GM10266 (cell line): ENCODE measurements around the gene RIMS1.
"Not testable (repeated sequence)": the region's sequence is repeated elsewhere in the genome, so short reads cannot be mapped to it uniquely, and the experiment has no call there.

Experiments
- DNase-seq: peaks from one replicate; pipeline ENCODE4 v3.0.0; 2012; ENCODE audit errors: extremely low spot score
- TF ChIP-seq, protein P1 (sequence below): IDR thresholded peaks from 2 replicates; pipeline ENCODE4 v1.5.1; 2012; ENCODE audit warnings: mild to moderate bottlenecking, low read depth; ENCODE audit not compliant: control insufficient read depth, insufficient read depth; ENCODE audit errors: missing control alignments

RIMS1 gene

DNA sequence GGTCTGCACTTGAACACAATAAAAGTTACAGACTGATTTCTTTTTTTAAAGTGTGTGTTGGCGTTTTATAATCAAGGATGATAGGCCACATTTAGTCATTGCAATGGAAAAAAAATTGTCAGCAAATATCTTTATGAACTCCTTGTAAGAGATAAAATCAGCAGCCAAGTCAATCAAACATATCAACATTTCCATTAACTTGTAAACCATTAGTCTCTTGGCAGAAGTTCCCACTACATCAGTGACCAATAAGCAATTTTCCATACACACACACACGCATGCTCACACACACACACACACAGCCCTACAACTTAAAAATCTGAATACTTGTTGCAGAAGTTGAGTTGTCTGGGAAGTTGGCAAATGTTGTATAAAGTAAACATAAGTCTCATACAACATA lies 419.6 kb downstream of the RIMS1 start:
- TF ChIP-seq, protein P1, sequence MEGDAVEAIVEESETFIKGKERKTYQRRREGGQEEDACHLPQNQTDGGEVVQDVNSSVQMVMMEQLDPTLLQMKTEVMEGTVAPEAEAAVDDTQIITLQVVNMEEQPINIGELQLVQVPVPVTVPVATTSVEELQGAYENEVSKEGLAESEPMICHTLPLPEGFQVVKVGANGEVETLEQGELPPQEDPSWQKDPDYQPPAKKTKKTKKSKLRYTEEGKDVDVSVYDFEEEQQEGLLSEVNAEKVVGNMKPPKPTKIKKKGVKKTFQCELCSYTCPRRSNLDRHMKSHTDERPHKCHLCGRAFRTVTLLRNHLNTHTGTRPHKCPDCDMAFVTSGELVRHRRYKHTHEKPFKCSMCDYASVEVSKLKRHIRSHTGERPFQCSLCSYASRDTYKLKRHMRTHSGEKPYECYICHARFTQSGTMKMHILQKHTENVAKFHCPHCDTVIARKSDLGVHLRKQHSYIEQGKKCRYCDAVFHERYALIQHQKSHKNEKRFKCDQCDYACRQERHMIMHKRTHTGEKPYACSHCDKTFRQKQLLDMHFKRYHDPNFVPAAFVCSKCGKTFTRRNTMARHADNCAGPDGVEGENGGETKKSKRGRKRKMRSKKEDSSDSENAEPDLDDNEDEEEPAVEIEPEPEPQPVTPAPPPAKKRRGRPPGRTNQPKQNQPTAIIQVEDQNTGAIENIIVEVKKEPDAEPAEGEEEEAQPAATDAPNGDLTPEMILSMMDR = no peak
- DNase-seq = no peak

- no peak for DNase-seq
- TF ChIP-seq, protein P1 = no peak
Measured at GRCh38 chr6:72316675-72317380, 430.5 kb downstream of the RIMS1 start.

DNA sequence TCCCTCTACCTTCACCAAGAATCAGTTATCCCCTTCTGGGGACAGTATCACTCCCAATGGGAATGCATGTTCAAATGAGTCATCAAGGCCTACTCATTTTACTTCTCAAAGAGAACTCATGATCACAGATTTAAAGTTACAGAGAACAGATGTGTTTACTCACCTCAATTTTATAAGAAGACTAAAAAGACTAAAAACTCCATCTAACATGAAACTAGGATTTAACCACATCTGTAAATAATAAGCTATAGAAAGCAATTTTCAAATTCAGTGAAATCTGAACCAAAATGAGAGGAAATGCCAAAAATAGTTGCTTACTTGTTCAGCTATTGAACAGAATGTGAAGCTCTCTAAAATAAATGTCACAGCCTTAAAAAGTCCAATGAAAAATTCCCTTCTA lies 435.4 kb downstream of the RIMS1 start:
- no peak for DNase-seq
- TF ChIP-seq, protein P1 = no peak

DNA sequence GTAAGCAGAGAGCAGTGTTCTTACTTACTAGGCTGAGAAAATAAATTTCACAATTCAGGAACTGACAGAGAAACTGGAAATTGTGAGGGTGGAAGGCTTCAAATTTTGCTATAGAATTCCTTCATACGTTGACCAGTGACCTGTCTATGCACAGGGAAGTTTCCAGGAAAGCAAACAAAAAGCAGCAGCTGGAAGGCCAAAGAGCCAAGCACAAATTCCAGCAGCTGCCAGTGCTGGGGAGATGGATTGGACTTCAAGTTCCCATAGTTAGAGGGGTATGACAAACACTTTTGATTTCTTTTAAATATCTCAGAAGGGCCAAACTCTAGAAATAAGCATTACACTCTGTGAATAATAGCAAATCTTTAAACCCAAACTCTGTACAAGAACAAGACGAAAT lies 436.4 kb downstream of the RIMS1 start:
- TF ChIP-seq, protein P1 = no peak
- no peak for DNase-seq

DNA sequence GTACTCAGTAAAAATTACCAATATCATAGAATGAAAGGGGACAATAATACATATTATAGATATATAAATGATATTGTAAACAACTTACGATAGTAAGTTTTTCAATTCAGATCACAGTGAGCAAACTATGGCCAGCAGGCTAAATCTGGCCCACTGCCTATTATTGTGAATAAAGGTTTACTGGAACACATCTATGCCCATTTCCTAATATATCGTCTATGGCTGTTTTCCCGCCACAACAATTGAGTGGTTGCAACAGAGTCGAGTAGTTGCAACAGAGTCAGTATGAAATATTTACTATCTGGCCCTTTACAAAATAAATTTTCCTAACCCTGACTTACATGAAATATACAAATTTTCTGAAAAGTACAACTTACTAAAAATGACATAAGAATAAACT lies 438.2 kb downstream of the RIMS1 start:
- TF ChIP-seq, protein P1 = no peak

GRCh38 chr6:72328775-72329174 lies 442.4 kb downstream of the RIMS1 start:
- no peak for DNase-seq

More for the DNA sequence above, 438.2 kb downstream of the RIMS1 start:
- no peak for DNase-seq

GRCh38 chr6:72335203-72335602 lies 448.9 kb downstream of the RIMS1 start:
- DNase-seq = not testable (repeated sequence)

More at GRCh38 chr6:72328775-72329174, 442.4 kb downstream of the RIMS1 start:
- TF ChIP-seq, protein P1 = no peak

DNA sequence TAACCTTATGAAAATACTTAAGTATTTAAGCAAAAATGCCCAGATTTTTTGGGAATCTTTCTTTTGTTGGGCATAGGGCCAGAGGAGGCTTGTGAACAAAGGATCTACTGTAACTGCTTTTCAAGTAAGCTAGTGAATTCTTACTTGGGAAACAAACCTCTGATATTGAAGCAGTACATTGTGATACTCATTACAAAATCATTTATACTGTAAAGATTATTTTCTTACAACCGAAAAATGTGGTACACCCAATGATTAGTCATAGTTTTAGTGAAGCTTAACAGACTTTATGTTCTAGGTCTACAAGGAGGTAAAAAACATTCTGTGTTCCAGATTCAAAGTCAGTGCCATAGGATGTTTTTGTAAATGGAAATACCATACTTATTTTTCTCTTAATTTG lies 462.6 kb downstream of the RIMS1 start:
- no peak for DNase-seq
- TF ChIP-seq, protein P1 = no peak
